ENCODE measurements around the gene LGALS9.
"Not testable (repeated sequence)": the region's sequence is repeated elsewhere in the genome, so short reads cannot be mapped to it uniquely, and the experiment has no call there.

The LGALS9 gene

GRCh38 chr17:27654136-27654535 is 23.1 kb downstream of the LGALS9 start:
- no peak for DNase-seq (ENCODE audit: low spot score)

DNA sequence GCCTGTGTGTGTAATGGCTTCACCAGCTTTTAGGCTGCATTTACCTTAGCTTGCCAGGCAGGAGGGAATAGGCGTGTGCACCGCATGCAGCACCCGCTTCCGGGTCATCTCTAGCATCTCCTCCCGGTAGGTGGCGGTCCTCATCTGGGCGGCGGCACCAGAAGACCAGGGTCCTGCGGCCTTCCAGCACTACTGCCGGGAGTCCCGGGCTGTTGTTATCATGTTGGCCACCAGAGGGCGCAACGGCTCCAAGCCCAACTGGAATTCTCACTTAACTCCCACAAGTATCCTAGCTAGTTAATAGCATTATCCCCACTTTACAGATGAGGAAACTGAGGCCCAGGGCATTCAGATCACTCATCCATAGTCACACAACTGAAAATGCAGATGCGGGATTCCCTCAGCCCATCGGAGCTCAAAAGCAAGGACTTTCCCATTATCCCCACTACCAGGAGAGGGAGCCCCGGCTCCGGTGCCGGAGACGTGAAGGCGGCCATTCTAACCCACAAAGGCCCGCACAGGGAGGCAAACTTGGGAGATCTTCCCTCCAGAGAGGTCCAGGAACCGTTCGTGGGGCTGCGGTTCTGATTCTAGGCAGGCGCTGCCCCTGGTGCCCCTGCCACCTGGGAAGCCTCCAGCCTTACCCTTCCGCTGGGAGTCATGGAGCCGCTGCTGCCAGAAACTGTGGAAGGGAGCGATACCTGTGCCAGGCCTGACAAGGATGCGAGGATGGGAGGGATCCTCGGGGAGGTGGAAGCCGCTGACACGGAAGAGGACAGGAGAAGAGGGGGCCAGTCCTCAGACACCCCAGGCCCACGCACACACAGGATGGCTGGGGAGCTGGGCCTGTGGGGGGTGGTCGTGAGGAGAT is 23.9 kb downstream of the LGALS9 start:
- peak; percentile 92 for DNase-seq (ENCODE audit: low spot score)

DNA sequence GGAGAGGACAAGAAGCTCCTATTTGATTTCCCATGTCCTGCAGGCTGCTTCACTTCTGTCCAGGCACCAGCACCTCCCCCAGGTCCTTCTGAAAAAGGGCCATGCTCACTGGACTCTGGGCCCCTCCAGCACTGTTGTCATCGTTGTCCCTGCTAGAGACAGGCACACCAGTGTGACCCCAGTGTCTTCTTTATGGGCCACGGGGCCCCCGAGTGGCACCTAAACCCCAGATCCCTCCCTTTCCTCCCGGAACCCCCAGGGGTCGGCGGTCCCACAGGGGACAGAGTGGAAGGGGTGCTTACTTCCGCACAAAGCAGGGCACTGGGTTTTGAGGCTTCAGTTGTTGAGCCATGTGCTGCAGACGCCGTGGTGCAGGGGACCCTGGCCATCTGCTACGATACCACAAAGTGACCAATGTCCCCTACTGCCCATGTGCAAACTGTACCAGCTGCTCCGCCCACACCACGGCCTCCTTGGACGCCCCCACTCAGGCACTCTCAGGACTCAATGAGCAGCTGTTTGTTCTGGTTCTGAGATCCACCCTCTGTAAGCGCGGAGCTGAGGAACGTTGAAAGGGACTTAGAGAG is 24.6 kb downstream of the LGALS9 start:
- not testable (repeated sequence) for DNase-seq (ENCODE audit: low spot score)

DNA sequence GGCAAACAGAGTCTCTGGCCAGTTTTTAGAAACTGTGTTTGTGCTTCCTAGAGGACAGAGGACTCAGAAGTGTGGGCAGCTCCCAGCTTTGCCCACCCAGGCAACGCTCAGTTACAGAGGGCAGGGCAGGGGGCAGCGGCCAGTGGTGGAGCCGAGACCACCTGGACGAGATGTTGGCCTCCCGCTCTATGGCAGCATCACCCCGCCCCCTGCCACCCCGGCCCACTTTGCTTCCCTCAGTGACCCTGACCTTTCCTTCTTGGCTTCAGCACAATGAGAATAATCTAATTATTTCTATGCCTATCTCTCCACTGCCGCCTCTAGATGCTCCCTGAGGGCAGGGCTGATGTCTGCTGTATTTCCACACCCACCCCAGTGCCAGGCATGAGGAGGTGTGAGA is 25.6 kb downstream of the LGALS9 start:
- DNase-seq (ENCODE audit: low spot score): not testable (repeated sequence)

- no peak for DNase-seq (ENCODE audit: low spot score)
These were observed 26.6 kb downstream of the LGALS9 start for GRCh38 chr17:27657620-27658019.

GRCh38 chr17:27659683-27660082 is 28.7 kb downstream of the LGALS9 start:
- no peak for DNase-seq (ENCODE audit: low spot score)

DNA sequence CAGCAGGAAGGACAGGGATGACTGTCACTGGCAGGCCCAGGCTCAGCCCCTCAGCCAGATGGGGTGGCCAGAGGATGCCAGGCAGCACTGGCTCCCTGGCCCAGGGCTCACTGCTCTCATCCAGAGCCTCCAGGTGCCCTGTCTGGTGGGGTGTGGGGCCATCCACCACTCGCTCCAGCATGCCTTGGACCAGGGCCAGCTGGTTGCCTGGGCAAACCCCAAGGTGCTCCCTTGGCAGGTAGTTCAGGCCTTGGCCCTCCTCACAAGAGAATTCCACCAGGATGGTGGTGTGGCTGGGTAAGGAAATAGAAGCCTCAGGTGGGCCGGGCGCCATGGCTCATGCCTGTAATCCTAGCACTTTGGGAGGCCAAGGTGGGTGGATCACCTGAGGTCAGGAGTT is 29.4 kb downstream of the LGALS9 start:
- no peak for DNase-seq (ENCODE audit: low spot score)

DNA sequence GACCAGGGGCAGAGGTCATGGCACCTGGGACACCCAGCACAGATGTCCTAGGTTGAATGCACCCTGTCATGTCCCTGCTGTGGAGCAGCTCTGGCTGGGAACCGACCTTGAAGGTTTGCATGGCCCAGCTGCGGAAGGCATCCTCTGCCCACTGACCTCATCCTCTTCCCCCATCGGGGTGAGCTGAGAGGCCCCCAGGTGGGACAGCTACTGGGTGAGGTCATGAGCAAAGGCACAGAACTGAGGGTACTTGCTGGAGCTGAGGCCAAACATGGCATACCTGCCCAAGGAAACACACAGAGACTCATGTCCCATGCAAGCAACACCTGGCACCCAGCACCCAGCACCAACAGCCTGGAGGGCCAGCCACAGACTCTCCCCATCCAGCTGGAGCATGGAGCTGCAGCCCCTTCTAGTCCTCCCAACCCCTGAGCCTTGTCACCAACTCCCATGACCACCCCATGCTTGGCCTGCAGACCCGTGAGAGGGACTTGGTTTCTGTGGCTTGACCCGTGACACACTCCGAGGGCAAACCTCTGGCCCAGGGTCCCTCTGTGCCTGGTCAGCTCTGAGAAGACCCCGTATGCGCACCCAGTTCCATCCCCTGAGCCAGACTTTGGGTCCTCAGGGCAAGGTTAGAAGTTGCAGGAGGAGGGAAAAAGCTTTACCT is 33.1 kb downstream of the LGALS9 start:
- DNase-seq (ENCODE audit: low spot score): no peak

GRCh38 chr17:27664606-27664965 is 33.6 kb downstream of the LGALS9 start:
- no peak for DNase-seq (ENCODE audit: low spot score)

- DNase-seq (ENCODE audit: low spot score): no peak
These were observed 34.6 kb downstream of the LGALS9 start for GRCh38 chr17:27665549-27665948.

GRCh38 chr17:27666270-27666669 is 35.3 kb downstream of the LGALS9 start:
- not testable (repeated sequence) for DNase-seq (ENCODE audit: low spot score)

DNA sequence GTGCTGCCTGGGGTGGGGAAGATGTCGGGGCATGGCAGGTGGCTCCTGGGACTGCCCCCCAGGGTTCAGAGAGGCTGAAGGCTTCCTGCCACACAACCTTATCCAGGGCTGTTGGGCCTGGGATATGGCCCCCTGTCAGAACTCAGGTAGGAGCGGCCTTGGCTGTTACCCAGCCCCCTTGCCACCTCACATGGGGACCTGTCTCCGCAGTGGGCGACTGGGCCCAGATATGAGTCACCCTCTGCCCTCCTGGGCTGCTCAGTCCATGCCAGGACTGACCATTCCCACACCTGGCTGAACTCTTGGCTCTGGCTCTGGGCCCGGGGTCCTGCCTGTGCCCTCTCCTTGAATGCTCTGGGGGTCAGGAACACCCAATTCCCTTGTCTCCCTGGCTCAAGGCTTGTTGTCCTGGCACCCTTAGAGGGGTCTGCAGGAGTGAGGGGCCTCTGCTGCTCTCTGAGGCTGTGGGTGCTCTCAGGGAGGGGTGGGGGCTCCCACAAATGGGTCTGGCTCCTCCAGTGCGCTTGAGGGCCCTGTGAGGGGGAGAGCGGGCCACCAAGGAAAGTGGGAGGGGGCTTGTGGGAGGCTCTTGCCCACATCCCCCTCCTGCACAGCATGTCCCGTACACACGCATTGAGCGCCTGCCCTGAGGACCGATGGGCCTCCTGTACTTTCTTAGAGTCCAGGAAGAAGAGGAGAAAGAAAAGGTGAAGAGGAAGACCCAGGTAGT is 36.0 kb downstream of the LGALS9 start:
- DNase-seq (ENCODE audit: low spot score): no peak

GRCh38 chr17:27667656-27668487 is 36.9 kb downstream of the LGALS9 start:
- no peak for DNase-seq (ENCODE audit: low spot score)

- no peak for DNase-seq (ENCODE audit: low spot score)
These were observed 37.5 kb downstream of the LGALS9 start for GRCh38 chr17:27668488-27668823.

GRCh38 chr17:27669136-27669535 is 38.1 kb downstream of the LGALS9 start:
- no peak for DNase-seq (ENCODE audit: low spot score)

DNA sequence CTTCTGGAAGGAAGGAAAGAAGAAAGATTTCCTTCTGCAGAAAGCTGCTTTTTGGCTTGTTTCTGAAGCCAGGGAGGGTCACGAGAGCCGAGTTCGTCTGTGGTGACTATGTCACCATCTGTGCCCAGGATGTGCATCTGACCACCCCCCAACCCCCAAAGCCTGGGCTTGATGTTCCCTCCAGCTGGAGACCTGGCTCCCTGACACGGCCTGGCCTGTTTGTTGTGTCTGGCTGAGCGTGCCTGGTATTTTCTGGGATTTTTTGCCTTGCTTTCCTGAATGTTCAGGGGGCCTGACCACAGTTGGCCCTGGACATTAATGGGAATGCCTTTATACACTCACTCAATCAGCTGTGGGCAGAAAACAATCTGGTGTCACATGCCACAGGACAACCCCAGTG is 38.9 kb downstream of the LGALS9 start:
- no peak for DNase-seq (ENCODE audit: low spot score)

GRCh38 chr17:27670791-27671590 is 40.0 kb downstream of the LGALS9 start:
- DNase-seq (ENCODE audit: low spot score): no peak

GRCh38 chr17:27671591-27671910 is 40.6 kb downstream of the LGALS9 start:
- no peak for DNase-seq (ENCODE audit: low spot score)

GRCh38 chr17:27671977-27672480 is 41.0 kb downstream of the LGALS9 start:
- DNase-seq (ENCODE audit: low spot score): not testable (repeated sequence)

DNA sequence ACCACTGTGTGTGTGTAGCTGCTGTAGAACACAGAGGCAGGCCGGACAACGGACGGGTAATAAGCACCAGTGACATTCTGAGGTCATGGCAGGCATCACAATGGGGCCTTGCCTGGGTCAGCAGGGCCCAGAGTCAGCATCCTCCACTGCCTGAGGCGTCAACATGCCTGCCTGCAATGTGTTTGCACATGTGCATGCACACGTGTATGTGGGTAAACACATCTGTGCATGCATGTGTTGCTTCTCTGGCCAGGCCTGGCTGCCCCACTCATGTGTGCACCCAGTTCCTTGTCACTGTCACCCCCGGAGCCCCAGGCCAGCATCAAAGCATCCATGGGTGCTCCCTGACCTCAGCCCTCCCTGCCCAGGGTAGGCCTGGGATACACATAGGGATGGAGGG is 43.3 kb downstream of the LGALS9 start:
- no peak for DNase-seq (ENCODE audit: low spot score)

DNA sequence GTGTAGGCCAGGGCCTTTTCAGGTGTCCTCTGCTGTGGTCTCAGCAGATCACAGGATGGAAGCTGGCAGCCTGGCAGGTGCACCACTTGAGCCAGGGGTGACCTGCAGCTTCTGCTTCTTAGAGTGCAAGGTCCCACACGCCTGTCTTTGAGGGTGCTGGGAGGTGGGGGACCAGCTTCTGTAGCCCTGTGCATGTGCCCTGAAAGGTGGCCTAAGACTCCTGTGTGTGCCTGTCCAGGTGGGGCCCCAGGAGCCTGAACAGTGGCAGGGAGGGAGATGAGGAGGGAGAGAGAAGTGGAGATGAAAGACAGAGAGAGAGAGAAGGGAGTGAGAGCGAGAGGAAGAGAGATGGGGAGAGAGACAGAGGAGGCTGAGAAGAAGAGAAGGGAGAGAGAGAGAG is 46.2 kb downstream of the LGALS9 start:
- no peak for DNase-seq (ENCODE audit: low spot score)
